Measurements from ENCODE around the gene CCNL1.

GRCh38 chr3:157131861-157132260 lies 28.1 kb downstream of the CCNL1 start:
- no peak for TF ChIP-seq CTCF (optimal IDR thresholded peaks at IDR 0.05 in 1 of 3, IDR thresholded peaks at IDR 0.05 in 1 of 3, conservative IDR thresholded peaks at IDR 0.05 in 1 of 3; ENCODE audit: extremely low read depth in 1 of 3, insufficient read depth in 2 of 3, low read length in 3 of 3)
- TF ChIP-seq EZH2 (IDR thresholded peaks at IDR 0.05; ENCODE audit: low read length) = no peak
